ENCODE results near the gene COQ2. TPM values are rescaled to one million over a fixed set of nuclear protein-coding genes. Genes with fewer than 3 reads are reported as not detected.
"Not testable (repeated sequence)": the region's sequence is repeated elsewhere in the genome, so short reads cannot be mapped to it uniquely, and the experiment has no call there.

COQ2 gene
- total and polyA plus RNA-seq, 9 donors = 8.4 to 18.1 (median 9.5) TPM

- TF ChIP-seq CTCF (IDR thresholded peaks at IDR 0.05) (no peak), POLR2A (IDR thresholded peaks at IDR 0.05) (no peak), EP300 (IDR thresholded peaks at IDR 0.05) (no peak)
- WGBS, 3 donors = 94 to 97% (median 94%) methylated on average over 4 of the region's 4 CpGs
- no peaks in the 10 kb centered on the region for H3K36me3 ChIP-seq
- DNase-seq = no peak
- H3K4me3 ChIP-seq = no peak overlapping the region
- H3K27me3 ChIP-seq = no peaks in the 10 kb centered on the region
- H3K9me3 ChIP-seq = no peaks in the 10 kb centered on the region
- H3K4me1 ChIP-seq (ENCODE audit: insufficient read depth) = no peaks in the 10 kb centered on the region
- intact Hi-C loops (cut with DNase I) = no loop called here
- H3K27ac ChIP-seq = no peak overlapping the region
Measured at GRCh38 chr4:83234902-83235644, 49.5 kb downstream of the COQ2 start.

GRCh38 chr4:83234387-83234786, 50.2 kb downstream of the COQ2 start:
- H3K27ac ChIP-seq; H3K4me3 ChIP-seq; DNase-seq; H3K9me3 ChIP-seq; H3K36me3 ChIP-seq; H3K4me1 ChIP-seq (ENCODE audit: insufficient read depth); intact Hi-C loops (cut with DNase I); H3K27me3 ChIP-seq: not testable (repeated sequence)
- 87 to 97% (median 94%) methylated on average over 3 of the region's 3 CpGs for WGBS, 3 donors

GRCh38 chr4:83232082-83232481, 52.5 kb downstream of the COQ2 start:
- DNase-seq = no peak
- no peaks in the 10 kb centered on the region for H3K36me3 ChIP-seq
- intact Hi-C loops (cut with DNase I) = no loop called here
- WGBS, 3 donors = 83 to 90% (median 84%) methylated on average over 1 of the region's 1 CpG
- H3K9me3 ChIP-seq = no peaks in the 10 kb centered on the region
- no peaks in the 10 kb centered on the region for H3K4me1 ChIP-seq (ENCODE audit: insufficient read depth)
- no peak overlapping the region for H3K4me3 ChIP-seq
- TF ChIP-seq EP300 (IDR thresholded peaks at IDR 0.05) (no peak), POLR2A (IDR thresholded peaks at IDR 0.05) (no peak), CTCF (IDR thresholded peaks at IDR 0.05) (no peak)
- H3K27ac ChIP-seq = no peak overlapping the region
- H3K27me3 ChIP-seq = no peaks in the 10 kb centered on the region

GRCh38 chr4:83231620-83232076, 53.0 kb downstream of the COQ2 start:
- Histone ChIP-seq H3K9me3 (no peaks in the 10 kb centered on the region), H3K27ac (no peak overlapping the region), H3K4me3 (no peak overlapping the region), H3K4me1 (ENCODE audit: insufficient read depth) (no peaks in the 10 kb centered on the region), H3K27me3 (no peaks in the 10 kb centered on the region), H3K36me3 (no peaks in the 10 kb centered on the region)
- 83 to 88% (median 86%) methylated on average over 1 of the region's 1 CpG for WGBS, 3 donors
- no peak for TF ChIP-seq EP300 (IDR thresholded peaks at IDR 0.05)
- TF ChIP-seq CTCF (IDR thresholded peaks at IDR 0.05) = no peak
- no peak for TF ChIP-seq POLR2A (IDR thresholded peaks at IDR 0.05)
- intact Hi-C loops (cut with DNase I) = no loop called here
- no peak for DNase-seq

- intact Hi-C loops (cut with DNase I) = no loop called here
- WGBS, 3 donors = 67 to 82% (median 69%) methylated on average over 3 of the region's 3 CpGs
- Histone ChIP-seq H3K27me3 (no peaks in the 10 kb centered on the region), H3K4me3 (no peak overlapping the region), H3K36me3 (no peaks in the 10 kb centered on the region), H3K9me3 (no peaks in the 10 kb centered on the region), H3K27ac (no peak overlapping the region), H3K4me1 (ENCODE audit: insufficient read depth) (no peaks in the 10 kb centered on the region)
- DNase-seq = no peak
- TF ChIP-seq CTCF (IDR thresholded peaks at IDR 0.05) (no peak), EP300 (IDR thresholded peaks at IDR 0.05) (no peak), POLR2A (IDR thresholded peaks at IDR 0.05) (no peak)
Measured at GRCh38 chr4:83230928-83231327, 53.7 kb downstream of the COQ2 start.

Data from ovary (tissue), 9 donors.